Gastroesophageal sphincter (tissue), 3 donors: ENCODE data around the gene ACSL4.

Experiments
- POLR2A ChIP-seq, 2 donors: fragments of 450-650 bp; IDR thresholded peaks; one replicate each; pipeline ENCODE4 v1.6.1; 2017; ENCODE audit warnings: antibody characterized with exemption in 2 of 2, mild to moderate bottlenecking in 2 of 2, moderate library complexity in 1 of 2
- TF ChIP-seq, protein P1 (sequence below), 4 experiments: fragments of 200-600 bp in 2 of 4; fragments of 450-650 bp in 2 of 4; sonication (generic) in 1 of 4; IDR thresholded peaks; one replicate each; pipeline ENCODE4 v1.5.1; 2017 to 2019; ENCODE audit warnings: antibody characterized with exemption in 4 of 4, mild to moderate bottlenecking in 2 of 4, moderate library complexity in 2 of 4

DNA sequence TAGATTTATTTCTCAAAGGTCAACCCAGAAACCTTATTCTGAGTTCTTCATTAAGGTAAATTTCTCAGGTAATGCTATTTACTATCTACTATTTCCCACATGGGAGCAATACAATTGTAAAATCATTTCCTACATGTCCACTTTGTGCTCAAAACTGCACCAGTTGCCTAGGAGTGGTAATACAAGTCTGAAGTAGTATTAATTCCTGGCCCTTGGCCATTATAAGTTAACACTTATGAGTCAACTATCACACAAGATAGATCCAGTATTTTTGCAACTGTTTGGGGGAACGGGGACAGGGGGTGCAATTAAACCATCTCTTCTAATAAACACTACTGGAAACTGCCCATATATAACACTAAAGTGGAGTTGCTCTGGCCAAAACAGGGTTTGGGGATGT is 48.9 kb downstream of the ACSL4 start:
- no peak for TF ChIP-seq POLR2A (IDR thresholded peaks at IDR 0.05)
- TF ChIP-seq, protein P1, sequence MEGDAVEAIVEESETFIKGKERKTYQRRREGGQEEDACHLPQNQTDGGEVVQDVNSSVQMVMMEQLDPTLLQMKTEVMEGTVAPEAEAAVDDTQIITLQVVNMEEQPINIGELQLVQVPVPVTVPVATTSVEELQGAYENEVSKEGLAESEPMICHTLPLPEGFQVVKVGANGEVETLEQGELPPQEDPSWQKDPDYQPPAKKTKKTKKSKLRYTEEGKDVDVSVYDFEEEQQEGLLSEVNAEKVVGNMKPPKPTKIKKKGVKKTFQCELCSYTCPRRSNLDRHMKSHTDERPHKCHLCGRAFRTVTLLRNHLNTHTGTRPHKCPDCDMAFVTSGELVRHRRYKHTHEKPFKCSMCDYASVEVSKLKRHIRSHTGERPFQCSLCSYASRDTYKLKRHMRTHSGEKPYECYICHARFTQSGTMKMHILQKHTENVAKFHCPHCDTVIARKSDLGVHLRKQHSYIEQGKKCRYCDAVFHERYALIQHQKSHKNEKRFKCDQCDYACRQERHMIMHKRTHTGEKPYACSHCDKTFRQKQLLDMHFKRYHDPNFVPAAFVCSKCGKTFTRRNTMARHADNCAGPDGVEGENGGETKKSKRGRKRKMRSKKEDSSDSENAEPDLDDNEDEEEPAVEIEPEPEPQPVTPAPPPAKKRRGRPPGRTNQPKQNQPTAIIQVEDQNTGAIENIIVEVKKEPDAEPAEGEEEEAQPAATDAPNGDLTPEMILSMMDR (IDR thresholded peaks at IDR 0.05): no peak
